ENCODE data around the gene CASS4.

- TF ChIP-seq CTCF (IDR thresholded peaks at IDR 0.05) (no peak), POLR2A (IDR thresholded peaks at IDR 0.05) (no peak)
Observed at GRCh38 chr20:56461576-56461975, 49.5 kb downstream of the CASS4 start.
